Central memory CD8-positive, alpha-beta T cell (primary cell): ENCODE data around the gene TRDMT1.

Experiments
- ATAC-seq: fragments of 150-1000 bp; cut with Tn5 transposase; replicated peaks from 2 replicates; pipeline ENCODE4 v1.10.0; 2022; ENCODE audit warnings: mild to moderate bottlenecking, moderate FRiP score, moderate number of reproducible peaks; ENCODE audit not compliant: poor library complexity, severe bottlenecking; ENCODE audit errors: extremely low read depth
- DNase-seq, 2 donors: peaks; one replicate each; pipeline ENCODE4 v3.0.0; 2021; ENCODE audit warnings: low spot score in 2 of 2
- H3K27ac Mint-ChIP-seq: one replicate; pipeline ENCODE4 v1.8.0; 2022; ENCODE audit warnings: low read depth, mild to moderate bottlenecking, moderate library complexity, mixed read lengths
- H3K27me3 Mint-ChIP-seq: one replicate; pipeline ENCODE4 v1.8.0; 2022; ENCODE audit warnings: mixed read lengths
- H3K36me3 Mint-ChIP-seq: one replicate; pipeline ENCODE4 v1.8.0; 2022; ENCODE audit warnings: mild to moderate bottlenecking, moderate library complexity, mixed read lengths; ENCODE audit not compliant: insufficient read depth
- H3K4me1 Mint-ChIP-seq: one replicate; pipeline ENCODE4 v1.8.0; 2022; ENCODE audit warnings: mixed read lengths
- H3K4me3 Mint-ChIP-seq: one replicate; pipeline ENCODE4 v1.8.0; 2022; ENCODE audit warnings: mild to moderate bottlenecking, moderate library complexity, mixed read lengths
- H3K9me3 Mint-ChIP-seq: one replicate; pipeline ENCODE4 v1.8.0; 2022; ENCODE audit warnings: mixed read lengths

The TRDMT1 gene, protein sequence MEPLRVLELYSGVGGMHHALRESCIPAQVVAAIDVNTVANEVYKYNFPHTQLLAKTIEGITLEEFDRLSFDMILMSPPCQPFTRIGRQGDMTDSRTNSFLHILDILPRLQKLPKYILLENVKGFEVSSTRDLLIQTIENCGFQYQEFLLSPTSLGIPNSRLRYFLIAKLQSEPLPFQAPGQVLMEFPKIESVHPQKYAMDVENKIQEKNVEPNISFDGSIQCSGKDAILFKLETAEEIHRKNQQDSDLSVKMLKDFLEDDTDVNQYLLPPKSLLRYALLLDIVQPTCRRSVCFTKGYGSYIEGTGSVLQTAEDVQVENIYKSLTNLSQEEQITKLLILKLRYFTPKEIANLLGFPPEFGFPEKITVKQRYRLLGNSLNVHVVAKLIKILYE

DNA sequence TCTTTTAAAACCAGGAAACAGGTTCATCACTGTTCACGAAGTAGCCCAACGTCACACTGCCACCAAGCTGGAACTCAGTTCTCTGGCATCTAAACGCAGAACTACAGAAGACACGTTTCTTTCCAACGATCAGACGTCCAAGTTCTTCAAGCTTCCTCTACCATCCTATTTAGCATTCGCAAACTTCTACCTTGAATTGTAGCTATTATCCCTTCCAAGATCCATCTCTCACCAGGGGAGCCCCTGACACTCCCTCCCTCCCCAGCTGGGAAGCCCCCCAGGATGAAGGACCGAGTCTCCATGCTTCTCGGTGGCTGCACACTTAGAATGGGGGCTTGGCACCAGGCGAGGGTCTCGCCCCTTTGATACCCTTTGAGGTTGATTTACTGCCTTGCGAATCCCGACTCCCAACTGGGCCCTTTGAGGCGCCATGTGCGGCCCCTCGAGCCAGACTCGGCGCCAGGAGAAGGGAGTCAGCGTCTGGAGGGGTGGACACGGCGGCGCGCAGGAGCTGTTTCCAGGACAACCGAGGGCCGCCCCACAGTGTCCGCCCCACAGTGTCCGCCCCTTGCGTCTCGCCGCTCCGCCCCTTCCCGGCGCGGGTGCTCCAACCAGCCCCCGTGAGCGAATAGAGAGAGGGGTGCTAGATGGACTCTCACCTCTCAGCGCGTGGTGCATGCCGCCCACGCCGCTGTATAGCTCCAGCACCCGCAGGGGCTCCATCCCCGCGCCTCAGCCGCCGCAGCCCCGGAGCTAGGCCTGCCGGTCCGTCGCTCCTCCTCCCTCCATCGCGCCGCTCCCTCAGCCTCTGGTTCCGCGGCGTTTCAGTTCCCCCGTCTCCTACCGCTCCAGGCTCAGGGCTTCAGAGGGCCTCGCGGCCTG, at the start of gene TRDMT1:
Gene TRDMT1 (minus strand): TSS at position 761 of the 882 bp plus-strand sequence. CDS start 38 bp downstream, at position 723.
- Mint-ChIP-seq H3K4me3 (peak within 1 kb of the TSS; percentile 94), H3K27me3 (no peaks in the 10 kb centered on the region), H3K4me1 (peaks cover 36% of the 10 kb centered on the region), H3K36me3 (peaks cover 23% of the 10 kb centered on the region), H3K9me3 (no peaks in the 10 kb centered on the region), H3K27ac (peak within 1 kb of the TSS; percentile 99)
- ATAC-seq (peak; percentile 77), DNase-seq (peak; percentile 72 to 73)

DNA sequence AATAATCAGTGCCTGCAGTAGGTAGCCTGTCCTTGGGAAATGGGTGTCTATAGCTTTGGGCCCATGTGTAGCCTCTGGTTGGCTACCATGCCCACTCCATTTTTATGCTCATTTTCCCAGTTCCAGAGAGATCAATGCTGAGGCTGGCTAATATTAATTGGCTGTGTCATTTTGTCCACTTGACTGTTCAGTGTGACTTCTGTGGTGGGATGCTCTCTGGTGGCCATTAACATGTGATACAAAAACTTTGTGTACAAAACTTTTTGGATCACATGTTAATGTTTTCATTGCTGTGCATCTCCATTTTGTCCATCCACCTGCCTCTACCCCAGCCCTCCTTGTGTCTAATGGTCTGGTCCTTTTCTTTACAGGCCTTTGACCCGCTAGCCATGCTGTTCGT, 49.3 kb upstream of the TRDMT1 start:
- Mint-ChIP-seq H3K36me3 (no peaks in the 10 kb centered on the region), H3K4me3 (no peak overlapping the region), H3K27ac (no peak overlapping the region), H3K9me3 (no peaks in the 10 kb centered on the region), H3K4me1 (no peaks in the 10 kb centered on the region), H3K27me3 (no peaks in the 10 kb centered on the region)
- ATAC-seq (no peak), DNase-seq (no peak)

DNA sequence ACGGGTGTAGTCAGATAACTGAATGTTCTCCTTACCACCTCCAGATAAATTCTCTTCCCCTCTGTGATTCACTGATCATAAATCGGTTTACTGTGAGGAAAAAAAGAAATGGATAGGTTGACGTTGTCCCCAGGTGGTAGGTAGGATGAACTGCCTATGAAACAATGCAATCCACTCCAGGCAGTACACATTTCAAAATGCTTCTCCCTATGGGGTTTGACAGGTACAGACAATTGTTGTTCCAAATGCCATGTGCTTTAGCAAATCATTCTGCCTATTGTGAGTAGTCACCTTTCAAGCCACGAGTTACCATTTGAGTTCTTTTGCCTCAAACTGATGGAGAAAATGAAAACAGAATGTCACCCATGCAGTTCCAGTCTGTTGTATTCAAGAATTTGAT, 48.3 kb upstream of the TRDMT1 start:
- ATAC-seq (no peak), DNase-seq (no peak)
- Mint-ChIP-seq H3K9me3 (no peaks in the 10 kb centered on the region), H3K4me3 (no peak overlapping the region), H3K4me1 (no peaks in the 10 kb centered on the region), H3K27ac (no peak overlapping the region), H3K27me3 (no peaks in the 10 kb centered on the region), H3K36me3 (no peaks in the 10 kb centered on the region)

DNA sequence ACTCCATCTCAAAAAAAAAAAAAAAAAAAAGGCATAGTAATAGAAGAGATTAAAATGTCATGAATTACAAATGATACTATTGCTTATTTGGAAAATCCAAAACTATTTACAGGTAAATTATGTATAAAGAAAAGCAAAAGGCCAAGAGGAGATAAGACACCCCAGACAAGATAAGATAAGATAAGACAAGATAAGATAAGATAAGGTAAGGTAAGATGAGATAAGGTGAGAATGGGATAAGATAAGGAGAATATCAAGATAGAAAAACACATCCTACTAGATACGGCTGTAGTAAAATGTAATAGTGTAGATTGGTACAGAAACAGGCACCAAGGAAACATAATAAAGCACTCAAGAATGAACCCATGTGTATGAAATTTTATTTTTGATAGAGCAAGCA, 47.5 kb upstream of the TRDMT1 start:
- ATAC-seq (no peak), DNase-seq (no peak)
- Mint-ChIP-seq H3K27ac (no peak overlapping the region), H3K36me3 (no peaks in the 10 kb centered on the region), H3K4me1 (no peaks in the 10 kb centered on the region), H3K9me3 (no peaks in the 10 kb centered on the region), H3K4me3 (no peak overlapping the region), H3K27me3 (no peaks in the 10 kb centered on the region)

DNA sequence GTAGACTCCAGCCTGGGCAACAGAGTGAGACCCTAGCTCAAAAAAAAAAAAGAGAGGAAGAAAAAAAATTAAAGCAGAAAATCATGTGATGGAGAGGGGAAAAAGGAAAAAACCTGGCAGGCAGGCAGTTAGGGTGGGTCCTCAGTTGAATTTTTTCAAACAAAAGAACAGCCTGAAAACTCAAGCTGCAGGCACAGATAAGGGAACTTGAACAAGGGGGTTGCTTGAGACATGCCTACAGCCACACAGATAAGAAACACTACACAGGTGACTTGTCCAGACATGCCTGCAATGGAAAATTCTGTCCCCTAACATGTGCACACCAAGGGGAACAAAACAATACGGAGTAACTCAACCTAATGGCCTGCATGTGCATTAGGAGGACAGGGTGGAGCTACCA, 45.7 kb upstream of the TRDMT1 start:
- no peak overlapping the region for H3K27ac Mint-ChIP-seq
- H3K27me3 Mint-ChIP-seq: no peaks in the 10 kb centered on the region
- DNase-seq (no peak), ATAC-seq (no peak)
- H3K36me3 Mint-ChIP-seq: no peaks in the 10 kb centered on the region
- no peaks in the 10 kb centered on the region for H3K4me1 Mint-ChIP-seq
- no peaks in the 10 kb centered on the region for H3K9me3 Mint-ChIP-seq
- H3K4me3 Mint-ChIP-seq: no peak overlapping the region

DNA sequence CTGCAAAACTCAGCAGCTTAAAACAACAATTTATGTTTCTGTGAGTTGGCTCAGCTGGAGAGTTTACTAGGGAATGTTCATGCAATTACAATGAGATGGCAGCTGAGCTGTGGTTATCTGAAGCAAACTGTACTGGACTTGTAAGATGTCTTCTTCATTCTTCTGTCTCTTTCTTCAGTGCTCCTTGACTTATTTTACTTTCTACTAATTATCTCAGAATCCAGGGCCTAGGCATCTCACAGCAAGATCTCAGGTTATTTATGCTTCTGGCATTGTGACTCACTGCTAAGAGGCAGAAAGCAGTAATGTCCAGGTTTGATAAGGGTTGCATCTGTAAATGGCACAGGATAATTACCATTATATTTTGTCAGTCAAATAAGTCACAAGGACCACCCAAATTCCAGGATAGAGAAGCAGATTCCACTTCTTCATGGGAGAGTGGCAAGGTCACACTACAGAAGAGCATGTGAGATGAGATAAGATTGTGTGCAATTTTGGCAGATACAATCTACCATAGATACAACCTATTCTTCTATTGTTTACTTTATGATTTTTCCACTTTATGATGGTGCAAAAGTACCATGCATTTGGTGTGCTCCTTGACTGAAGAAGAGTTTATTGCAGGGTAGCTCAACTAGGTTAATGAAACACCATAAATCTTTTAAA, 43.4 kb upstream of the TRDMT1 start:
- no peak for ATAC-seq
- Mint-ChIP-seq H3K27me3 (no peaks in the 10 kb centered on the region), H3K27ac (no peak overlapping the region), H3K4me3 (no peak overlapping the region), H3K4me1 (no peaks in the 10 kb centered on the region), H3K36me3 (peaks cover under 1% of the 10 kb centered on the region), H3K9me3 (no peaks in the 10 kb centered on the region)
- DNase-seq: no peak

DNA sequence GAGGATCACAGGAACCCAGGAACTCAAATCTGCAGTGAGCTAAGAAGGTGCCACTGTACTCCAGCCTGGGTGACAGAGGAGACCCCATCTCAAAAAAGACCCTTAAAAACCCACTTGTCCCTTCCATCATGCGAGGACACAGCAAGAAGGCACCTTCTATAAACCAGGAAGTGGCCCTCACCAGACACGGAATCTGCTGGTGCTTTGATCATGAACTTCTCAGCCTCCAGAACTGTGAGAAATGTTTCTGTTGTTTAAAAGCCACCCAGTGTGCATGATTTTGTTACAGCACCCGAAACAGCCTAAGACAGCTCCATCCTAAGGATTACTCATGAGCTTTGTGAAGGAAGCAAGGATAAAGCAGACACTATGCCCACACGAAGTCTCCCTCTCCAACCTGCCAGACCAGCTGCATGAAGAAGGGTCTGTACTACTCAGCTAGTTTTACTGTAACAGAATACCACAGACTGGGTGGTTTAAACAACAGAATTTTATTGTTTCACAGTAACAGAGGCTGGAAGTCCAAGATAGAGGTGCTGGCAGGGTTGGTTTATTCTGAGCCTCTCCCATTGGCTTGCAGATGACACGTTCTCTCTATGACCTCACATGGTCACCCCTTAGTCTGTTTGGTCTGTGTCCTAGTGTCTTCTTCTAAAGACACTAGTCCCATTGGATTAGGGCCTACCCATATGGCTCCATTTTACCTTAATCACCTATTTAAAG, 40.3 kb upstream of the TRDMT1 start:
- DNase-seq (no peak), ATAC-seq (no peak)
- Mint-ChIP-seq H3K27me3 (no peaks in the 10 kb centered on the region), H3K36me3 (peaks cover 27% of the 10 kb centered on the region), H3K4me3 (no peak overlapping the region), H3K27ac (no peak overlapping the region), H3K4me1 (peaks cover 1% of the 10 kb centered on the region), H3K9me3 (no peaks in the 10 kb centered on the region)

DNA sequence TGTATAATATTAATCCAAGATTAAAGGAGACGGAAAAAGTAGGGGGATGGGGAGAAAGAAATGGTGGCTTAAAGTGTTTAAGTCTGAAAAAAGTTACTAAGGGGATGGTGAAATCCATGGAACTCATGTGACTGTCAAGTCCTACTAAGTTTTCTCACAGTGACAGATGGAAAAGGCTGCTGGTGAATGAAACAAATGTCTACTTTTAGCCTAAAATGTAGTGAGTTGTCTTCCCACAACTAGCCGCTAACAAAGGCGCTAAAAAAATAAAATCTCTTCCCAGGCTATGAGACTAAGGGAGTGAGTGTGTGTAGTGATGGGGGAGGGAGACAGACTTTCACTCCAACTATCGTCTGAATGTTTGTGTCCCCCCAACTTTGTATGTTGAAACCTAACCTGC, 39.1 kb upstream of the TRDMT1 start:
- DNase-seq (no peak), ATAC-seq (no peak)
- H3K4me3 Mint-ChIP-seq: no peak overlapping the region
- H3K9me3 Mint-ChIP-seq: no peaks in the 10 kb centered on the region
- H3K27me3 Mint-ChIP-seq: no peaks in the 10 kb centered on the region
- H3K36me3 Mint-ChIP-seq: peaks cover 38% of the 10 kb centered on the region
- no peak overlapping the region for H3K27ac Mint-ChIP-seq
- H3K4me1 Mint-ChIP-seq: peaks cover 13% of the 10 kb centered on the region

DNA sequence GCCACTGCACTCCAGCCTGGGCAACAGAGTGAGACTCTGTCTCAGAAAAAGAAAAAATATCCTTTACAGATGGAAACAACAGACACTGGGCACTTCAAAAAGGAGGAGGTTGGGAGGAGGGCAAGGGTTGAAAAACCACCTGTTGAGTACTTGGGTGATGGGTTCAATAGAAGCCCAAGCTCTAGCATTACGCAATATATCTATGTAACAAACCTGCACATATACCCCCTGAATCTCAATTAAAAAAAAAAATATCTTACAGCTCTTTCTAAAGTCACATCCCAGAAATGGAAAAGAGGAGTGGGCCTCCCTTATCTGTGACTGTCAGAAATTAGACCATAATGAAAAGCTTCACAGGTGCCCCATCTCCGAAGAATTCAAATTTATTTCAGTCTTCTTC, 38.6 kb upstream of the TRDMT1 start:
- peaks cover 17% of the 10 kb centered on the region for H3K4me1 Mint-ChIP-seq
- H3K27me3 Mint-ChIP-seq: no peaks in the 10 kb centered on the region
- H3K9me3 Mint-ChIP-seq: no peaks in the 10 kb centered on the region
- peak overlapping the region; percentile 74 for H3K27ac Mint-ChIP-seq
- DNase-seq: no peak
- no peak overlapping the region for H3K4me3 Mint-ChIP-seq
- ATAC-seq: no peak
- H3K36me3 Mint-ChIP-seq: peaks cover 44% of the 10 kb centered on the region

DNA sequence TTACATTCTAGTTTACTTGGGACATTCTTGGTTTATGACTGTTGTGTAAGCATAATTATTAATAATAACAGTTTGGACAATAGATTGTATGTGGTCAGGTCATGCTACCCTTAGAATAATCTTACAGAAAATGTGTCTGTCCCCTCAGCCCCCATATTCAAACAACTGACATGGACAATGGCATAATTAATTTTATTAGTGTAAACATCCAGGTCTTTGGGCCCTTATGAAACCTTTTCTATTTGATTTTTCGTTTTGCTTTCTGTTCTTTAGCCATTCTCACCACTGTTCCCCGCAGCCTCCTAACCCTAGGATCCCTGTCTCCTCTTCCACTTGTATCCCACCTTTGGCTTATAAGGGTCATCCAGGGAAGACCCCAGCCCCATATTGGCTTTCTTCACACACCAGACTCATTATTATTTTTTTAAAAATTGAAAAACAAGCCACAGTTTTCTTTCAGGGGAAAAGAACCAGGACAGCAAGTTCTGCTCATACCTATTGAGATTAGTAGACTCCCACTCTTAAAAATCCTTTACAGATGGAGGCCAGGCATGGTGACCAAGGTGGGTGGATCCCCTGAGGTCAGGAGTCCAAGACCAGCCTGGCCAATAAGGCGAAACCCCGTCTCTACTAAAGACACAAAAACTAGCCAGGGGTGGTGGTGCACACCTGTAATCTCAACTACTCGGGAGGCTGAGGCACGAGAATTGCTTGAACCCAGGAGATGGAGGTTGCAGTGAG, 38.0 kb upstream of the TRDMT1 start:
- peaks cover 23% of the 10 kb centered on the region for H3K4me1 Mint-ChIP-seq
- H3K27me3 Mint-ChIP-seq: no peaks in the 10 kb centered on the region
- ATAC-seq (no peak), DNase-seq (no peak)
- no peaks in the 10 kb centered on the region for H3K9me3 Mint-ChIP-seq
- H3K36me3 Mint-ChIP-seq: peaks cover 49% of the 10 kb centered on the region
- no peak overlapping the region for H3K4me3 Mint-ChIP-seq
- H3K27ac Mint-ChIP-seq: peak overlapping the region; percentile 74

DNA sequence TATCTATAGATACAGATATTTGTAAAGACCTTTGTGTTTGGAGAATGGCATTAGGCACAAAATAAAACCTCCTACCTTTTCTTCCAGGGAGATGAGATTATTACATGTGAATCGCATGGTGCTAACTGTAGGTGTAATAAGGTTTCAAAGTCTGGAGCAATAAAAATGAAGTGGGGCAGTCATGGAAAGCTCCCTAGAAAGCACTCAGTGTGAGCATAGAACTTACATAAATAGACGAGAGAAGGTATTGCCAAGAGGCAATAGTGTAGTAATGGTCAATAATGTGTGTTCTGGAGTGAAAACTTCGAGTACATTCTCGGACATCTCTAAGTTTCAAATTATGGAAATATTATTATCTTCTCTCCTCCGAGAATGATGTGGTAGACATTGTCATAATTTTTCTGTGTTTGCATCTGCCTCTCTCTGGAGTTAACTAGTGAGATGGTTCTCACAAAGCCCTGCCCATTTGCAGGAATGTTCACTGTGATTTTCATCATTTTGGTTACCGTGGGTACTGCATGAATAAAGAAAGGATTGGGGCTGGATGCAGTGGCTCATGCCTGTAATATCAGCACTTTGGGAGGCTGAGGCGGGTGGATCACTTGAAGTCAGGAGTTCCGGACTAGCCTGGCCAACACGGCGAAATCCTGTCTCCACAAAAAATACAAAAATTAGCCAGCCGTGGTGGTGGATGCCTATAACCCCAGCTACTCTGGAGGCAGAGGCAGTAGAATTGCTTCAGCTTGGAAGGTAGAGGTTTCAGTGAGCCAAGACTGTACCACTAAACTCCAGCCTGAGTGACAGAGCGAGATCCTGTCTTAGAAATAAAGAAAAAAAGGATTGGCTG, 37.2 kb upstream of the TRDMT1 start:
- no peaks in the 10 kb centered on the region for H3K27me3 Mint-ChIP-seq

More for the DNA sequence above, 37.2 kb upstream of the TRDMT1 start:
- Mint-ChIP-seq H3K9me3 (no peaks in the 10 kb centered on the region), H3K4me3 (no peak overlapping the region), H3K27ac (peak overlapping the region; percentile 75), H3K36me3 (peaks cover 58% of the 10 kb centered on the region), H3K4me1 (peaks cover 28% of the 10 kb centered on the region)
- ATAC-seq (peak; percentile 18), DNase-seq (no peak)
